OCI-LY1 (cell line): Measurements from ENCODE around the gene YEATS4.

Experiments
- H2AFZ ChIP-seq: fragments of 200-600 bp; sonication (generic), shearing (Covaris generic); 2 replicates; pipeline ENCODE4 v1.6.0; 2014; ENCODE audit warnings: antibody characterized with exemption, mild to moderate bottlenecking, low read length
- H3F3A ChIP-seq: fragments of 200-600 bp; sonication (generic), shearing (Covaris generic); 2 replicates; pipeline ENCODE4 v1.6.0; 2014; ENCODE audit warnings: mild to moderate bottlenecking, antibody characterized with exemption, low read length, moderate library complexity; ENCODE audit not compliant: insufficient read depth
- H3K27ac ChIP-seq: fragments of 200-600 bp; sonication (generic); 2 replicates; pipeline ENCODE4 v1.5.1; 2014; ENCODE audit warnings: low read length, mixed run types, mild to moderate bottlenecking, low read depth; ENCODE audit not compliant: poor library complexity, severe bottlenecking
- H3K27me3 ChIP-seq: fragments of 200-600 bp; sonication (generic); 2 replicates; pipeline ENCODE4 v1.6.0; 2014; ENCODE audit warnings: antibody characterized with exemption, mild to moderate bottlenecking, low read length, moderate library complexity; ENCODE audit not compliant: insufficient read depth
- H3K36me3 ChIP-seq: fragments of 200-600 bp; sonication (generic); 2 replicates; pipeline ENCODE4 v1.6.1; 2014; ENCODE audit warnings: mild to moderate bottlenecking, antibody characterized with exemption, low read length, moderate library complexity, mixed read lengths; ENCODE audit not compliant: insufficient read depth
- H3K4me1 ChIP-seq: fragments of 200-600 bp; sonication (generic); 2 replicates; pipeline ENCODE4 v1.5.1; 2014; ENCODE audit warnings: mild to moderate bottlenecking, low read length, moderate library complexity; ENCODE audit not compliant: insufficient read depth, severe bottlenecking
- H3K4me2 ChIP-seq: fragments of 200-600 bp; sonication (generic), shearing (Covaris generic); 2 replicates; pipeline ENCODE4 v1.6.1; 2014; ENCODE audit warnings: low read length
- H3K4me3 ChIP-seq: fragments of 200-600 bp; sonication (generic); 2 replicates; pipeline ENCODE4 v1.5.1; 2014; ENCODE audit warnings: low read length, low read depth, mild to moderate bottlenecking, mixed read lengths; ENCODE audit not compliant: poor library complexity, severe bottlenecking
- H3K79me2 ChIP-seq: fragments of 200-600 bp; shearing (Covaris generic); 2 replicates; pipeline ENCODE4 v1.6.1; 2016; ENCODE audit warnings: mixed run types, low read length, mixed read lengths; ENCODE audit not compliant: insufficient read depth
- H3K9ac ChIP-seq: fragments of 200-600 bp; sonication (generic), shearing (Covaris generic); 2 replicates; pipeline ENCODE4 v1.6.1; 2014; ENCODE audit warnings: mild to moderate bottlenecking, low read length, mixed read lengths
- H3K9me2 ChIP-seq: fragments of 200-600 bp; sonication (generic), shearing (Covaris generic); 2 replicates; pipeline ENCODE4 v1.6.1; 2014; ENCODE audit warnings: low read depth, mild to moderate bottlenecking, low read length, mixed read lengths
- H3K9me3 ChIP-seq: fragments of 200-600 bp; shearing (Covaris generic); 2 replicates; pipeline ENCODE4 v1.6.1; 2014; ENCODE audit warnings: low read length, mixed read lengths
- H4K20me1 ChIP-seq: fragments of 200-600 bp; sonication (generic), shearing (Covaris generic); 2 replicates; pipeline ENCODE4 v1.6.0; 2016; ENCODE audit warnings: mild to moderate bottlenecking, low read length; ENCODE audit not compliant: insufficient read depth
- EZH2 ChIP-seq: fragments of 200-600 bp; sonication (generic), shearing (Covaris generic); IDR thresholded peaks from 2 replicates; pipeline ENCODE4 v1.8.0; 2017; ENCODE audit warnings: borderline replicate concordance, mixed run types, mild to moderate bottlenecking, antibody characterized with exemption, low read length, moderate library complexity, mixed read lengths
- TF ChIP-seq, protein P1 (sequence below): fragments of 200-600 bp; sonication (generic), shearing (Covaris generic); IDR thresholded peaks from 2 replicates; pipeline ENCODE4 v1.5.1; 2017; ENCODE audit warnings: mild to moderate bottlenecking, antibody characterized with exemption, low read length, moderate library complexity, mixed read lengths

YEATS4 gene

GRCh38 chr12:69355363-69356028, 4.0 kb upstream of the YEATS4 start:
- Histone ChIP-seq H3K4me1 (peaks cover 18% of the 10 kb centered on the region), H3K9me2 (no peaks in the 10 kb centered on the region; the same call in 1 of the 2 replicates), H3K27me3 (no peaks in the 10 kb centered on the region), H3K4me3 (no peak overlapping the region), H3K9ac (no peak overlapping the region), H2AFZ (no peak overlapping the region), H3K4me2 (no peak overlapping the region), H3K36me3 (0 out of 2 replicates have a peak, but pooled peaks cover 3% of the 10 kb centered on the region), H3F3A (no peaks in the 10 kb centered on the region), H4K20me1 (no peaks in the 10 kb centered on the region), H3K79me2 (peaks cover 5% of the 10 kb centered on the region), H3K9me3 (no peaks in the 10 kb centered on the region), H3K27ac (no peak overlapping the region)
- TF ChIP-seq, protein P1, sequence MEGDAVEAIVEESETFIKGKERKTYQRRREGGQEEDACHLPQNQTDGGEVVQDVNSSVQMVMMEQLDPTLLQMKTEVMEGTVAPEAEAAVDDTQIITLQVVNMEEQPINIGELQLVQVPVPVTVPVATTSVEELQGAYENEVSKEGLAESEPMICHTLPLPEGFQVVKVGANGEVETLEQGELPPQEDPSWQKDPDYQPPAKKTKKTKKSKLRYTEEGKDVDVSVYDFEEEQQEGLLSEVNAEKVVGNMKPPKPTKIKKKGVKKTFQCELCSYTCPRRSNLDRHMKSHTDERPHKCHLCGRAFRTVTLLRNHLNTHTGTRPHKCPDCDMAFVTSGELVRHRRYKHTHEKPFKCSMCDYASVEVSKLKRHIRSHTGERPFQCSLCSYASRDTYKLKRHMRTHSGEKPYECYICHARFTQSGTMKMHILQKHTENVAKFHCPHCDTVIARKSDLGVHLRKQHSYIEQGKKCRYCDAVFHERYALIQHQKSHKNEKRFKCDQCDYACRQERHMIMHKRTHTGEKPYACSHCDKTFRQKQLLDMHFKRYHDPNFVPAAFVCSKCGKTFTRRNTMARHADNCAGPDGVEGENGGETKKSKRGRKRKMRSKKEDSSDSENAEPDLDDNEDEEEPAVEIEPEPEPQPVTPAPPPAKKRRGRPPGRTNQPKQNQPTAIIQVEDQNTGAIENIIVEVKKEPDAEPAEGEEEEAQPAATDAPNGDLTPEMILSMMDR = no peak
- TF ChIP-seq EZH2 = no peak

DNA sequence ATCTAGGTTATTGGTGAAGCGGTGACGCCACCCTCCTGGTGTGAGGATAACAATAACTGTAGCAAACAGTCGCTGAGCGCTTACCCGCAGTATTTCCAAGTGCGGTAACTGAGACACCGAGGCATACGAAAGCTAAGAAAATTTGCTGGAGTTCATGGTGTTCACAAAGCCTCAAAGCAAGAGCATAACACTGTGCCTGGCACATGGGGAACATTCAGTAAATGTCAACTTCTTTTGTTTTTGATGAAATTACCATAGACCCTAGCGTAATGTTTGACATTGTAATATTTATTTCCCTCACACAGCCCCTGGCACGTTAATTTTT, 767 bp downstream of the YEATS4 start:
- Histone ChIP-seq H3K27me3 (no peaks in the 10 kb centered on the region), H3K9me2 (no peaks in the 10 kb centered on the region), H3K4me2 (peak overlapping the region; percentile 77), H3K4me3 (peak overlapping the region; percentile 73), H2AFZ (no peak overlapping the region), H3K27ac (peak overlapping the region; percentile 87), H3K4me1 (peaks cover 32% of the 10 kb centered on the region), H3K9ac (peak overlapping the region; percentile 90), H3K9me3 (no peaks in the 10 kb centered on the region), H4K20me1 (no peaks in the 10 kb centered on the region), H3F3A (no peaks in the 10 kb centered on the region), H3K36me3 (peaks cover 33% of the 10 kb centered on the region), H3K79me2 (peaks cover 35% of the 10 kb centered on the region)
- TF ChIP-seq EZH2 = no peak
- TF ChIP-seq, protein P1 = no peak

DNA sequence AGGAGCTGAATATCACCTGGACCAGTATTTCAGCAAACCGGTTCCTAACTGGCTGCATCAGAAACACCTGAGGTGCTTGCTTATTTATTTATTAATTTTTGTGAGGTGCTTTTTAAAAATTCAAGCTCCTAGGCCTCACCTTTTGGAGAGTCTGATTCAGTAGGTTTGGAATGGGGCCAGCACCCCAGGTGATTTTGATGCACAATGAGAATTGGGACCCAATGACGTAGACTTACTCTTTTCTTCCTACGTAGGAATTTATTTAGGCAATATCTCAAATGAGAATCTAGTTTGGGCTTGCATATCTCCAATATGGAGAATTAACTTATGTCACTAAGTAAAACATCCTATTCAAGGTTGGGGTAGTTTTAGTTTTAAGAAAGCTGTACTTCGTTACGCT, 7.3 kb downstream of the YEATS4 start:
- peaks cover 88% of the 10 kb centered on the region for H3K36me3 ChIP-seq
- no peak overlapping the region for H3K27ac ChIP-seq
- H4K20me1 ChIP-seq = no peaks in the 10 kb centered on the region
- H3K9ac ChIP-seq = no peak overlapping the region
- peaks cover 3% of the 10 kb centered on the region; the same call in 1 of the 2 replicates for H3K9me3 ChIP-seq
- H3K4me3 ChIP-seq = no peak overlapping the region
- no peak overlapping the region for H2AFZ ChIP-seq
- H3K4me2 ChIP-seq = no peak overlapping the region
- peaks cover 26% of the 10 kb centered on the region for H3K79me2 ChIP-seq
- H3K9me2 ChIP-seq = no peaks in the 10 kb centered on the region
- H3F3A ChIP-seq = no peaks in the 10 kb centered on the region
- no peaks in the 10 kb centered on the region for H3K27me3 ChIP-seq
- TF ChIP-seq, protein P1 = no peak
- no peak for TF ChIP-seq EZH2
- H3K4me1 ChIP-seq = peaks cover under 1% of the 10 kb centered on the region
